GF-D8 (cell line): ENCODE results near the gene TUFT1.
"Not testable (repeated sequence)": the region's sequence is repeated elsewhere in the genome, so short reads cannot be mapped to it uniquely, and the experiment has no call there.

Source experiments
- DNase-seq: peaks from one replicate; lab custom pipeline; 2025; lab: John Stamatoyannopoulos, UW

TUFT1 gene

GRCh38 chr1:151512801-151513625, 27.1 kb upstream of the TUFT1 start:
- DNase-seq: no peak

- DNase-seq: no peak
These were observed 26.4 kb upstream of the TUFT1 start for GRCh38 chr1:151513626-151514121.

- DNase-seq: no peak
These were observed 25.7 kb upstream of the TUFT1 start for GRCh38 chr1:151514366-151514765.

- no peak for DNase-seq
These were observed 24.8 kb upstream of the TUFT1 start for GRCh38 chr1:151515265-151515664.

- no peak for DNase-seq
These were observed 24.0 kb upstream of the TUFT1 start for GRCh38 chr1:151516031-151516511.

- no peak for DNase-seq
These were observed 21.7 kb upstream of the TUFT1 start for GRCh38 chr1:151518431-151518830.

- no peak for DNase-seq
These were observed 21.2 kb upstream of the TUFT1 start for GRCh38 chr1:151518936-151519335.

- DNase-seq: no peak
These were observed 20.4 kb upstream of the TUFT1 start for GRCh38 chr1:151519667-151520066.

GRCh38 chr1:151520359-151520758, 19.8 kb upstream of the TUFT1 start:
- DNase-seq: no peak

- DNase-seq: not testable (repeated sequence)
These were observed 17.7 kb upstream of the TUFT1 start for GRCh38 chr1:151522427-151522826.

- no peak for DNase-seq
These were observed 16.8 kb upstream of the TUFT1 start for GRCh38 chr1:151523326-151523725.

GRCh38 chr1:151524736-151525135, 15.4 kb upstream of the TUFT1 start:
- no peak for DNase-seq

- no peak for DNase-seq
These were observed 13.2 kb upstream of the TUFT1 start for GRCh38 chr1:151526735-151527525.

- no peak for DNase-seq
These were observed 10.9 kb upstream of the TUFT1 start for GRCh38 chr1:151529211-151529702.

GRCh38 chr1:151529781-151530180, 10.3 kb upstream of the TUFT1 start:
- no peak for DNase-seq

- DNase-seq: no peak
These were observed 9.6 kb upstream of the TUFT1 start for GRCh38 chr1:151530461-151530860.

GRCh38 chr1:151533870-151534269, 6.2 kb upstream of the TUFT1 start:
- DNase-seq: no peak

- no peak for DNase-seq
These were observed 5.3 kb upstream of the TUFT1 start for GRCh38 chr1:151534662-151535278.

GRCh38 chr1:151535326-151536271, 4.5 kb upstream of the TUFT1 start:
- DNase-seq: no peak

GRCh38 chr1:151536499-151536898, 3.6 kb upstream of the TUFT1 start:
- DNase-seq: no peak

- DNase-seq: no peak
These were observed 3.0 kb upstream of the TUFT1 start for GRCh38 chr1:151537112-151537511.
